ENCODE measurements around the gene SDF4.
"Not testable (repeated sequence)": the region's sequence is repeated elsewhere in the genome, so short reads cannot be mapped to it uniquely, and the experiment has no call there.

The SDF4 gene

DNA sequence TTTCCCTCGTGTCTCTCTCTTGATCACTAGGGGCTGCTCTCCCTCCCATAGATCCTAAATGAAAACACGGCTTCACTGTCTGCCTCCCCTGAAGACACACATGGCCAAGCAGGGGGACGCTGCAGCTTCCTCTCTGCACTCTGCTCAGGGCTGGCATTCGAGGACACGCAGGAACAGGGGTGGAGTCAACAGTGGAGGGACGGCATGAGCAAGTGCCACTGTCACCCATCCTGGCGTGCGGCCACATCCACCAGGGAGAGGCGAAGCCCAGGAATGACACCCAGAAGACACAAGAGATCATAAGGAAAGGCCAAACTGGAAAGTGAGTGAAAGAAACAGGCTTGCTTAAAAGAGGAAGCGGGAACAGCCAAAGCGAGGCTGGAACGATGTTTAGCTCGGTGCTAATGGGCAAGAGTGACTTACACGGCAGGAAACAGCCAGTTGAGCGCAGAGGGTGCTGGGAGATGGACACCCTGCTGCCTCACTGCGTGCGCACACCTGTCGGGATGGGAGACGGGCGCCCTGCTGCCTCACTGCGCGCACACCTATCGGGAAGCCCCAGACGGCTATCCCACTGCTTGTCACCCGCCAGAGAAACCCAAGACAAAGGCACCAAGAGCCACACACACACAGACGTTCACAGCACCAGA, 28.3 kb upstream of the SDF4 start:
- peak; percentile 38 for DNase-seq (ENCODE audit: low spot score)

DNA sequence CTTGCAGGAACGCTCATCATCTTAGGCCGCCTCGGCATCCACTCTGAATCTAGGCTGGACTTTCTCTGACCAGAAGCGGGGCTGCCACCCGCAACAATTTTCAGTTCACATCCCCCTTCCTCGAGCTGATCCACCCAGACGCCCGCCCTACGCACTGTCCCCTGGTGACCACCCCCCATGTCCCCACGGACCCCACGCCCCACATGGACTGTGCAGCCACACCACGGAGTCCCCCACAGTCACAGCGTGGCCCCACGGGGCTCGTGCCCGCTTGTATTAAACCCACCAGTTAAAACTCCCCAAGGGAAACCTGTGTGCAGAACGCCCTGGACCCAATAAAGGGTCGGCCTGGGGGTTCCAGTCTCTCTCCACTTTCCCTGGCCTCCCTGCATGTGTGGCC, 27.7 kb upstream of the SDF4 start:
- DNase-seq (ENCODE audit: low spot score) = no peak

DNA sequence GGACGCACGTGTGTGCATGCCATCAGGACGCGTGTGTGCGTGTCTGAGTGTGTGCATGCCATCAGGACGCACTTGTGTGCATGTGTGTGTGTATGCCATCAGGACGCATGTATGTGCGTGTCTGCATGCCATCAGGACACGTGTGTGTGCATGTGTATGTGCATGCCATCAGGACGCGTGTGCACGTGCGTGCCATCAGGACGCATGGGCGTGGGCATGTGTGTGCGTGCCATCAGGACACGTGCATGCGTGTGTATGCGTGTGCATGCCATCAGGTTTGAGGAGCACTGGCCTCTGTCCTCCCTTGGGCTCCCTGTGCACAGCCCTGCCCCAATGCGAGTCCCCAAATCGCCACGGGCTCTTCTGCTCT, 27.3 kb upstream of the SDF4 start:
- no peak for DNase-seq (ENCODE audit: low spot score)

DNA sequence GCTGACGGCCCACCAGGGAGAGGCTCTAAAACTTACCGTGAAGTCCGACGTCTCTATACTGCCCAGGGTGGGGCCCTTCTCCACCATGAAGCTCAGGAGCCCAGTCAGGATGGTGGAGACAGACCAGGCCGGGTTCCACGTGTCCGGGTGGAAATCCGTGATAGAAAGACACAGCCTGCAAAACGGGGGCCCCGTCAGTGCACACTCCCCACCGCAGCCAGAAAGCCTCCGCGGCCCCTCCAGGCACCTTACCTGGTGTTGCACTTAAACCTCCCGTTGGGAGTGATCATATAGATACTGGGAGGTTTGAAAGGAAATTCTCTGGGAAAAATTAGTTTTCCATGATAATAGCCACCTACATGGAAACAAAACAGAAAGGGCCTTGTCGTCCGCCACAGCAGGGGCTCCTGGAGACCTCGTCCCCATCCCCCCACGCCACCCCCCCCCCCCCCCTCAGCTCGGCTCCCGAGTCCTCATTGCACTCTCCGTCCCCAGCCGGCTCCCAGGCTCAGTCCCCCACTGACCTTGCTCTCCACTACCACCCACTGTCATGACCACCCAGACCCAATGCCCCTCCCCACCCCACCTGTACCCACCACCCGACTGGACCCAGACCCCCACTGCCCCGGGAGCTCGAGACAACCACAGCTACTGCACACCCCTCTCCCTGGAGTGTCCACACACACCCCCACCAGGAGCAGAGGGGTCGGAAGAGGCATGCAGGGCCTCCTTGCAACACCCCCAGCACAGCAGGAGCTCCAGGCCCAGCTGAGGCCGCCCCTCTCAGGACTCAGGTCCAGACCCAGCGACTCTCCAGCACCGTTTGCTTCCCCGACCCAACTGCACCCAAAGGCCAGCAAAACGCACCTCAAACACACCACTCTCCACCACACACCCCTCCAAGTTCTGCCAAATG, 25.4 kb upstream of the SDF4 start:
- no peak for DNase-seq (ENCODE audit: low spot score)

DNA sequence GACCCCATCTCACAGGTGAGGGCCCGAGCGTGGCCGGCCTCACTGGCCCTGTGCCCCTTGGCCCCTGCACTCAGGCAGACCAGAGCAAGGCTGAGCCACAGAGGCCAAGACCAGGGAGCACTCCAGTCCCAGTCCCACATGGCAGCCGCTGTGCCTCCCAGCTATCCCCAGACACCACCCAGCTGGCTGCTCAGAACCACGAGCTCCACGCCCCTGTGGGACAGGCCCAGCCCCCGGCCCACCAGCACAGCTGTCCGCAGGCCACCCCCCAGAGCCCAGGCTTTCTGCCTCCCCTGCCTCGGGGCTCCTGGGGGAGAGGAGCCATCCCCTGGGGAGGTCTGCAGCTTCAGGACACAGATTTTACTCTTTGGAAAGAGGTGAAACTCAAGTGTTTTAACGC, 23.8 kb upstream of the SDF4 start:
- no peak for DNase-seq (ENCODE audit: low spot score)

DNA sequence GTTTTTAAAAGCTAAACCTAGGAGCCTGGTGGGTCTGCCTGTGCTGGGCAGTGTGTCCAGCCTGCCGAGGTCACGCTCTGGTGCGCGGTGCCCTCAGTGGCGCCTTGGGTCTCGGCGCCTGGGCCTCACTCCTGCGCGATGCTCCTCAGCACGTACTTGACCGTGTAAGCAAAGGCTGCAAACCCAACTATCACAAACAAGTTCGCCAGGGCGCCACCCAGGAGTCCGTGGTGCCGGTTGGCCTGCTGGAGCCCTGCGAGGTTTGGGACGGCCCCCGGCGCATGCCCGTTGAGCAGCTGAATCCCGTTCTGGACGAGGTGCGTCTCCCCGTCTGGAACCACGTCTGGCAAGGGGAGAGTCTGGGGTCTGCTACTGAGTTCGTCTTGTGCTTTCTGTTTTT, 23.3 kb upstream of the SDF4 start:
- no peak for DNase-seq (ENCODE audit: low spot score)

DNA sequence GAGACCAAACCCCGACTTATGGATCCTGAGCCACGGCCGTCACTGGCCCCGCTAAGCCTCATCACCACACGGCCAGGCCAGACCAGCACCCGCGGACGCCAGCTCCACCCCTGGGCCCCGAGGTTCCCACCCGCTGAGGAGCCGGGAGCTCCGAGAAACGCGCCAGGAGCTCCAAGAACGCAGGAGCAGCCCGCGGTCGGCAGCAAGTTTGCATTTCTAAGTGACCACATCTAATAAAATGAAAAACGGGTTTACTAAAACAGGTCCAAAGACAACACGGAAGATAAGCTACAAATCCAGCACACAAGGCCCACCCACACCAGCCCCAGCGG, 22.8 kb upstream of the SDF4 start:
- DNase-seq (ENCODE audit: low spot score) = no peak

DNA sequence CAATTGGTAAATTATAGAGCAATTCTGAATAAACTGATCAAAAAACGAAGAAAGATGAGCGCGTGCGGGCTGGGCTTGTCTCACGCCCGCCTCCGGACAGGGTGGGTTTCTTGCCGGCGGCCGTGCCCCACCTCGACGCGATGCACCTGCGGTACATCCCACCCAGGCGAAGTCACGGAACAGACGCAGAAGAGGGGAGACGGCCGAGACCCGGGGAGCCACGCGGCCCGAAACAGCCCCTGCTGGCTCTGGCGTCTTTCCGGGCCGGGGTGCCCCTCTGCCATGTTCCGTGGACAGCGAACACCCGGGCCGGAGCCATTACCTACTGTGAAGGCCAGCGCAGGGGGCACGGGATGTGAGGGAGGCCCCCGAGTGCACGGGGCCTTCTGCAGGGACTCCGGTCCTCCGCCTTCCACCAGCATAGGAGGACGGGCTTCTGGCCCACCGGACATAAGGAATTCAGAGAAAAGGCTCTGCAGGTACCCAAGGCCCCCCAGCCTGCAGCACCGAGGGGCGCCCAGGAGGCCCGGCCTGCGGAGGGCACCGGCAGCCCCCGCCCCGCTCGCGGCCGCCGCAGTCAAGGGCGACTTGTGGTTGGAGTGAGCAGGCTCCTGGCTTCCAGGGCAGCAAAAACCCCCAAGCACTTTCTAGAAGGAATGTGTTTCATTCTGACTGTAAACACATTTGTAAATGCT, 22.3 kb upstream of the SDF4 start:
- DNase-seq (ENCODE audit: low spot score) = no peak

DNA sequence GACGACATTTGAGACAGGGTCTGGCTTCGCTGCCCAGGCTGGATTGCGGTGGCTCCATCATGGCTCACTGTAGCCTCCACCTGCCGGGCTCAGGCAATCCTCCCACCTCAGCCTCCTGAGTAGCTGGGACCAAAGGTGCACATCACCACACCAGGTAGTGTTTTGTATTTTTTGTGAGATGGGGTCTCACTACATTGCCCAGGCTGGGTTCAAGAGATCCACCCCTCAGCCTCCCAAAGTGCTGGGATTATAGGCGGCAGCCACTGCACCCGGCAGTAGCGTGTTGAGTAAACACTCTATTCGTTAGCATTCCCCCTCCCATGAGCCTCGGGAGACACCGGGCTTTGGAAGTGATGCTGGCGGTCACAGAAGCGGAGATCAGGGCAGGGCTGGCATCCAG, 21.5 kb upstream of the SDF4 start:
- no peak for DNase-seq (ENCODE audit: low spot score)

DNA sequence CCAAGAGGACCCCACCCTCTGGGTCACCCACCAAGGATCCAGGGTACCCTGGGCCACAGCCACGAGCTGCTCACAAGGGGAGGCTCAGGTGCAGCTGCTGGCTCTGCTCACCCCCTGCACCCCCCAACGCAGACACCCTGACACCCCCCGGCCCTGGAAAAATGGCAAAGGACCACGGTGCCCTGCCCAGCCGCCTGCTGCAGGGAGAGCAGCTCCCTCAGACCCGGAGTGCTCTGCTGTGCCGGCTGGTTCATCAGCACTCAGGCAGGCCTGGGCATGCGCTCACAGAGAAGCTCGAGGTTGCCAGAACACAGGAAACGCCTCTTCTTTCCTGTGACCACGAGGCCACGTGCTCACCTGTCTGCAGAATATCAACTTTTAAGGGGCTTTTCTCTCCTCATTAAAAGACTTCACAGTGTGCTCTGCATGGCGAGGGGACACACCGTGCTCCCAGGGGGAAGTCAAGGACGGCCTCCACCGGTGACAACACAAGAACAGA, 19.0 kb upstream of the SDF4 start:
- DNase-seq (ENCODE audit: low spot score) = no peak

DNA sequence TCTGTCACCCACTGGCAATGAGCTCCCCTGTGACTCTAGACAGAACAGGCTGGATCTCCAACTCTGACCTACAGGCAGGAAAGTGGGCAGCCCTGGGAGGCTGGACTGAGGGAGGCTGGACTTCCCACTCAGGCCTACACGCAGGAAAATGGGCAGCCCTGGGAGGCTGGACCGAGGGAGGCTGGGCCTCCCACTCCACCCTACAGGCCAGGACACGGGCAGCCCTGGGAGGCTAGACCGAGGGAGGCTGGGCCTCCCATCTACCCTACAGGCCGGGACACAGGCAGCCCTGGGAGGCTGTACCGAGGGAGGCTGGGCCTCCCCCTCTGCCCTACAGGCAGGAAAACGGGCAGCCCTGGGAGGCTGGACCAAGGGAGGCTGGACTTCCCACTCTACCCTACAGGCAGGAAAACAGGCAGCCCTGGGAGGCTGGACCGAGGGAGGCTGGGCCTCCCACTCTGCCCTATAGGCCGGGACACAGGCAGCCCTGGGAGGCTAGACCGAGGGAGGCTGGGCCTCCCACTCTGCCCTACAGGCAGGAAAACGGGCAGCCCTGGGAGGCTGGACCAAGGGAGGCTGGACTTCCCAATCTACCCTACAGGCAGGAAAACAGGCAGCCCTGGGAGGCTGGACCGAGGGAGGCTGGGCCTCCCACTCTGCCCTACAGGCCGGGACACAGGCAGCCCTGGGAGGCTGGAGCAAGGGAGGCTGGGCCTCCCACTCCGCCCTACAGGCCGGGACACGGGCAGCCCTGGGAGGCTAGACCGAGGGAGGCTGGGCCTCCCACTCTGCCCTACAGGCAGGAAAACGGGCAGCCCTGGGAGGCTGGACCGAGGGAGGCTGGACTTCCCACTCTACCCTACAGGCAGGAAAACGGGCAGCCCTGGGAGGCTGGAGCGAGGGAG, 16.5 kb upstream of the SDF4 start:
- not testable (repeated sequence) for DNase-seq (ENCODE audit: low spot score)

DNA sequence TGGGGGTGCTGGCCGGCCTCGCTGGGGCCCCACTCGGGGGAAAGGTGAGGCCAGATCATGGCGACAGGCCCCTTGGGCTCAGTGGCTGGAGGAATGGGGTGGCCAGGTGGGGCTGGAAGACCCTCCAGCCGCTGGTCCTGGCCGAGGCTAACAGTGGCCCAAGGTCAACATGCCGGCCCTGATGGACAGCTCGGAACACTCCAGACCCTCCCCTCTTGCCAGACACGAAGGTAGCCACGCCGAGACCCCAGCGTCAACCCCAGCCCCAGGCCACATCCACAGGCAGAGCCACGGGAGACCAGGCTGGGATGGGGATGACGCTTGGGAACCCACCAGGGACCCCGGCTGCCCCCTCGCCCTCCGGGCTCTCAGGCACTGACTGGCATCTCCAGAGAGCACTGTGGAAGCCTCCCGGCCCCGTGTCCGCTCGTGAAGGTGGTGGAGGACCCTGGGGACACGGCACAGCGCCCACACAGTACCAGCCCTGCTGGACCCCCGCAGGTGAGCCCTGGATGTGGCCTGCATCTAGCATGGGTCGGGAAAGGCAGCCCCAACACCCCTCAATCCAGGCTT, 15.6 kb upstream of the SDF4 start:
- no peak for DNase-seq (ENCODE audit: low spot score)

DNA sequence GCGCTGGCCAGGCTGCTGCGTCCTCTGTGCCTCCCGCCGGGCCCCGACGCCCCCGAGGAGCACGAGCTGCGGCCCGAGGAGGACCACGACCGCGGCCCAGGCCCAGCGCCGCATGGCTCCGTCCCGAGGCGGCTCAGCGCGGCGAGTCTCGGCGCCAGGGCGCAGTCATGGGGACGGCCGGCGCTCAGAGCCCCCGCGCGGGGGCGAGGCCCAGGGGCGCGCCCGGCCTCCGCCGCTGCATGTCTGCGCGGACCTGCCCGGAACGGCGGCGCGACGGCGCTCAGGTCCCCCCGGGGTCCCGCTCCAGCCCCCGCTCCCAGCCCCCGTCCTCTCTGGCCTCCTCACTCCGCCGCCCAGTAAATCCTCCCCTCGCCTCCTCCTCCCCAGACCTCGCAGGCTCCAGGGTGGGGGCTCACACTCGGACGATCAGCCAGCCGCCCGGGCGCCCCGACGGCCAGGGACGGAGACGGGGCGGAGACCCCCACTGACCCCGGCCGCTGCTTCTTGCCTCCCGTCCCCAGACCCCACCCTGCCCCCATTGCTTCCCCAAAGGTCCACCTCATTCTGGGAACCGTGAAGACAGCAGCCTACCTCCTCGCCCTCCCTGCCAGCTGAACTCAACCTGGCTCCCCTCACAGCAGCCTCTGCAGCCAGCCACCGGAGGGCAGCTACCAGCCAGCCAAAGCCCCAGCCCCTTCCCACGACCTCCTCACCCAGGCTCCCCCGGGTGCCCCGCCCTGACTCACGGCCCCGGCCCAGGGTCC, 15.0 kb upstream of the SDF4 start, which contains the start of gene C1QTNF12:
Gene C1QTNF12, minus strand, starts transcription at position 146 of the 764 bp plus-strand sequence. Its CDS starts 32 bp downstream, at position 114.
- DNase-seq (ENCODE audit: low spot score) = no peak

DNA sequence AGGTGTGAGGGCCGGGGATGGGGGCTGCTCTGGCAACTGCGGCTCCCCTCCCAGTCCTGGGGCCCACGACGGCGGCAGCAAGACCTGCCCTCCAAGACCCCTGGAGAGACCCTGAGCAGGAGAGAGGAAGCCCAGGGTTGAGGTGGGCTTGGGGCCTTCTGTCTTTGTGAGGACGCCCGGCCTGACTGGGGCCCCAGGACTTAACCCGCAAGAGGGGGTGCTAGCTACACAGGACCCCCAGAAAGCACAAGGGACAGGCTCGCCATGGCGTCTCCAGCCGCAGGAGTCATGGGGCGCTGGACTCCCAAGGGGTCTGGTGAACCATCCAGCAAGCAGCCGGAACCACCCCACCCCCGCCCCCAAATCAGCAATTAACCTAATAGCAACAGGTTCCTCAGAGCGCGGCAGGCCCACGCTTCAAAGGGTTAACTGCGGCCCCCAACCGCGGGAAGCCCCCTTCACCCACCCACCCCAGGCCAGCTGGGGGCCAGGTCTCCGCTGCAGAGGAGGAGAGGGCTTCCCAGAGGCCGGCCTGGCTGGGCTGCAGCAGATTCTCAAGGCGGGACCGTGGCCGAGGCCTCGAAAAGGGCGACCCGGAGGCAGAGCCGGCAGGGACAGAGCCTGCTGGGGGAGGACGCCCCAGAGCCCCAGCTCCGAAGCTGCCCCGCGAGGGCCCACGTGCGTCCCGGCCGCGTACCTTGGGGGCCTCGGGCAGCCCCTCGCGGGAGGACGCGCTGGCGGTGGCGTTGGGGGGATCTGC, 14.2 kb upstream of the SDF4 start:
- DNase-seq (ENCODE audit: low spot score) = no peak

DNA sequence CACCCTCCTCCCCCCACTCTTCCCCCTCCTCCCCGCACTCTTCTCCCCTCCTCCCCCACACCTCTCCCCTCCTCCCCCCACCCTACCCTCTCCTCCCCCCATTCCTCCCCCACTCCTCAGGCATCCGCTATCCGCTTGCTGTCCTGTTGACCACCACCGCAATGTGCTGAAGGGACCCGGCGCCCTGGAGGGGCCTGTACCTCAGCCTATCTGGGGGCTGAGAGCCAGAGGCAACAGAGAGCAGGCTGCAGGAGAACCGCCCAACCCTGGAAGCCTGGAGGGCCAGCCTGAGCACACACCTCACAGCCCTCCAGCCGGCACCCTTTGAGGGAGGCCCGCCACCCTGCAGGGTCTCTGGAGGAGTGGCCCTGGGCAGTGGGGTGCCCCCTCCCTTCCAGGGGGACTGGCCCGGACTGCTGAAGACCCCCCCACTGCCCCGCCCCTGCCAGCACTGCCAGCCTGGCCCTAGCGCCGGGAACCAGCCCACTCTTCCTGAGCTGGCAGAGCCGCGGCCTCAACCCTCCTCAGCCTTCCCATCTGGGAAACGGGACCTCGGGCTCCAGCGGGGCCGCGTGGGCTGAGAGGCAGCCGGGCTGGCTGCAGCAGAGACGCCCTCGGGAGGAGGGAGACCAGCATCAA, 13.5 kb upstream of the SDF4 start:
- no peak for DNase-seq (ENCODE audit: low spot score)

DNA sequence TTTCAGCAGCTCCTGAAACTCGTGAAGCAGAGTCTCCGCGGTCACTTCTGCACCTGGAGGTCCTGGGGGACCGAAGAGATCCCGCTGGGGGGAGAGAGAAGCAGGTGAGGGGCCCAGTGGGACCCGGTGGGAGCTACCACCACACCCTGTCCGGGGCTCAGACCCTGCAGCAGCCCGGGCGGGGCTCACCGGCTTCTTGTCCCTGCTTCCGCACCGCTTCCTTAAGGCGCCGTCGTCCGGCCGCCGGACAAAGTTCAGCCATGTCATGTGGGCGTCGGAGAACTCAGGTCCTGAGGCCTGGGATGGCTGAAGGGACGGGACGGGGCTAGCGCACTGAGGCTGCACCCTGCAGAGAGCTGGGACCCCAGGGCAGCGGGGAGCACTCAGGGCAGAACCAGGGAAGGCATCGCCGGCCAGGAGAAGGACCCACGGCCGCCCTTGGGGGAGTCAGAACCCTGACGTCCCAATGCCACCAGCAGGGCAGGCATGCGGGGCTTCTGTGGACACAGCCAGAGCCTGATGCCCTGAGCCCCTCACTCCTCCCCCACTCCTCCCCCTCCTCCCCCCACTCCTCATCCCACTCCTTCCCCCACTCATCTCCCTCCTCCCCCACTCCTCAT, 12.5 kb upstream of the SDF4 start:
- DNase-seq (ENCODE audit: low spot score) = no peak

DNA sequence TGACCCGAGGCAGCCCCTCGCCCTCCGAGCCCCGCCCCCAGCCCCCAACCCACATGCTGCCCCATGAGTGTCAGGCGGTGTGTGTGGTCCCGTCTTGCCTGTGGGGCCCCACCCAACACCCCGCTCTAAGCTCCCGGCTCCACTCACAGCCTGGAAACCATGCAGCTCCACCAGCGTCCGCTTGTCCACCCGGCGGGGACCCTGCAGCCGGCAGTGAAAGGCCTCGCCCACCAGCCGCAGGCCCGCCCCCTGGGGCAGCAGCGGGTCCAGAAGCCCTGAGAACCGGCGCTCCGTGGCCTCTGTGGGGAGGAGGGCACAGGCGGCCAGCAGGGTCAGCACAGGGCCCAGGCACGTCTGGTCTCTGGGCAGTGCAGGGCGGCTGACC, 12.0 kb upstream of the SDF4 start:
- no peak for DNase-seq (ENCODE audit: low spot score)

DNA sequence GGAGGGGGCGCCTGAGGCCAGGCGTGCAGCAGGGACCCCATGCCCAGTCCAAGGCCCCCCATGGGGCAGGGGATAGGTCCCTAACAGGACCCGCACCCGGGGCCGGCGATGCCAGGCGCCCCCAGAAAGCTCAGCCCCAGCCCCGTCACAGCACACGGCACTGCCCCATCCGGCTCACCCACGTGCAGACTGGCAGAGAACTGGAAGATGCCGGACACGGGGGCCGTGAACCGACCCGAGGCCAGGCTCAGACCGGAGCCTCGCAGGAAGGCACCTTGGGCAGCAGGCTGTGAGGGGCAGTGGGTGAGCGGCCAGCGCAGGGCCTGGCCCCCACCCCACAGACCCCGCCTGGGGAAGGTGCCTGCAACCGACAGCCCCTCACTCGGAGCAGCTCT, 11.5 kb upstream of the SDF4 start:
- DNase-seq (ENCODE audit: low spot score) = no peak
